Hepatocyte (in vitro differentiated cells): ENCODE measurements around the gene CLP1.

ENCODE experiments used
- CTCF ChIP-seq: fragments of 200-600 bp; sonication (generic); IDR thresholded peaks from 2 replicates; pipeline ENCODE4 v1.5.1; 2016; ENCODE audit warnings: antibody characterized with exemption, mild to moderate bottlenecking; ENCODE audit not compliant: poor library complexity
- EZH2phosphoT487 ChIP-seq: fragments of 200-600 bp; sonication (generic); IDR thresholded peaks from one replicate; pipeline ENCODE4 v1.6.1; 2018; ENCODE audit warnings: antibody characterized with exemption, mild to moderate bottlenecking, low read depth, moderate library complexity; ENCODE audit not compliant: unreplicated experiment, severe bottlenecking

- TF ChIP-seq EZH2phosphoT487 (no peak), CTCF (no peak)
Measured at GRCh38 chr11:57630171-57630570, 27.4 kb upstream of the CLP1 start.
